Measurements from ENCODE around the gene KCNIP1. TPM values are rescaled to one million over a fixed set of nuclear protein-coding genes. Genes with fewer than 3 reads are reported as not detected.
A peak's percentile ranks its signal among the peaks of the same experiment; 100 is the strongest.

Gene KCNIP1
- total and polyA plus RNA-seq, 9 of the 15 experiments (the other 6 are each of a cell fraction or from before 2014, with no cell fraction given): not detected

GRCh38 chr5:170553218-170553617, 49.4 kb downstream of the KCNIP1 start:
- no peak for FAIRE-seq
- in situ Hi-C loops (cut with MboI) (no loop called here), intact Hi-C loops (cut with micrococcal nuclease) (no loop called here)
- 0% methylated on average over 4 of the region's 4 CpGs for WGBS (ENCODE audit: insufficient coverage, low coverage, missing lambda C conversion rate)
- DNase-seq (ENCODE audit: extremely low read depth in 1 of 4, low spot score in 3 of 4): no peak
- no peaks in the 10 kb centered on the region for H3K9me3 ChIP-seq (replicated peaks; ENCODE audit: control insufficient read depth, insufficient read depth, low read depth, low read length)
- H3K4me1 ChIP-seq (replicated peaks in 1 of 2; ENCODE audit: control insufficient read depth in 2 of 2, insufficient read depth in 2 of 2, low read length in 2 of 2): no peaks in the 10 kb centered on the region
- no TSS peak for BruUV-seq (replicated peaks)
- ChIA-PET CTCF (ENCODE audit: low intra/inter-chr PET ratio) (no interaction called here), POLR2A (interaction anchor here (0.7 to 1.6 kb wide), 2 partner anchors 9 to 21 kb away, joined by 3 read pairs; no protein-coding TSS in a partner anchor)
- no peak for ATAC-seq
- H2AFZ ChIP-seq (ENCODE audit: low read depth, low read length): no peak overlapping the region
- no peak overlapping the region for H3K9ac ChIP-seq (ENCODE audit: insufficient read depth in 1 of 2, low read depth in 2 of 2, low read length in 2 of 2)
- H3K36me3 ChIP-seq (ENCODE audit: control insufficient read depth, insufficient read depth, low read length): no peaks in the 10 kb centered on the region
- no peaks in the 10 kb centered on the region for H3K79me2 ChIP-seq (ENCODE audit: control insufficient read depth, insufficient read depth, low read length)
- no peaks in the 10 kb centered on the region; a peak in 1 of 5 replicates for H3K27me3 ChIP-seq (ENCODE audit: control insufficient read depth in 2 of 2, insufficient read depth in 2 of 2, low read length in 2 of 2)
- H3K4me3 ChIP-seq: no peak overlapping the region
- no peak overlapping the region for H3K4me2 ChIP-seq (ENCODE audit: insufficient read depth, low read length)
- H4K20me1 ChIP-seq (replicated peaks; ENCODE audit: control insufficient read depth, insufficient read depth, low read length): no peaks in the 10 kb centered on the region
- H3K9me1 ChIP-seq (ENCODE audit: control insufficient read depth, insufficient read depth, low read length): no peaks in the 10 kb centered on the region
- H3K27ac ChIP-seq (ENCODE audit: extremely low read depth, low read depth, low read length): no peak overlapping the region
- TF ChIP-seq RBM25 (IDR thresholded peaks at IDR 0.05; ENCODE audit: low read depth, low read length, severe bottlenecking): peak; percentile 89
- TF ChIP-seq ID3 (CRISPR knock-in tag; IDR thresholded peaks at IDR 0.05): no peak
- no peak for TF ChIP-seq ID3 (tag; IDR thresholded peaks at IDR 0.05)
- TF ChIP-seq KDM1A (IDR thresholded peaks at IDR 0.05): 0 out of 4 replicates have a peak, but pooled peaks of 1 of the 2 experiments have one; percentile 32
- no peak for TF ChIP-seq ZNF224 (CRISPR knock-in tag; IDR thresholded peaks at IDR 0.05)
- no peak for TF ChIP-seq MTA1 (IDR thresholded peaks at IDR 0.05; ENCODE audit: borderline replicate concordance)
- peak; percentile 62 for TF ChIP-seq TFE3 (CRISPR knock-in tag; IDR thresholded peaks at IDR 0.05)
- 0 out of 2 replicates have a peak, but pooled peaks have one; percentile 42 for TF ChIP-seq BCOR (IDR thresholded peaks at IDR 0.05)
- no peak for TF ChIP-seq CBX5 (IDR thresholded peaks at IDR 0.05; ENCODE audit: borderline replicate concordance, low read depth)
